Retinal pigment epithelial cell (primary cell): ENCODE data around the gene CADPS2.

Experiments used
- DNase-seq: peaks from one replicate; pipeline ENCODE4 v3.0.0-alpha.2; 2010; ENCODE audit warnings: low read depth
- H3K4me3 ChIP-seq: 2 replicates; pipeline ENCODE4 v1.5.1; 2011; ENCODE audit warnings: mild to moderate bottlenecking, low read length, control low read depth, moderate library complexity
- CTCF ChIP-seq: conservative IDR thresholded peaks from 2 replicates; pipeline ENCODE4 v1.5.1; 2011; ENCODE audit warnings: low read depth, low read length, control low read depth, inconsistent platforms

Gene CADPS2

GRCh38 chr7:122764020-122764419 is 122.2 kb downstream of the CADPS2 start:
- TF ChIP-seq CTCF: no peak
- no peak for DNase-seq
- H3K4me3 ChIP-seq: no peak overlapping the region

GRCh38 chr7:122762071-122762470 is 124.2 kb downstream of the CADPS2 start:
- no peak for DNase-seq
- no peak overlapping the region for H3K4me3 ChIP-seq
- no peak for TF ChIP-seq CTCF

GRCh38 chr7:122758501-122758900 is 127.8 kb downstream of the CADPS2 start:
- H3K4me3 ChIP-seq: no peak overlapping the region
- no peak for TF ChIP-seq CTCF
- DNase-seq: no peak

GRCh38 chr7:122756860-122757259 is 129.4 kb downstream of the CADPS2 start:
- no peak for TF ChIP-seq CTCF
- no peak for DNase-seq
- H3K4me3 ChIP-seq: no peak overlapping the region

- no peak overlapping the region for H3K4me3 ChIP-seq
- no peak for DNase-seq
- TF ChIP-seq CTCF: no peak
Measured at GRCh38 chr7:122755696-122756095, 130.6 kb downstream of the CADPS2 start.

GRCh38 chr7:122752583-122752982 is 133.7 kb downstream of the CADPS2 start:
- no peak overlapping the region for H3K4me3 ChIP-seq
- DNase-seq: no peak
- no peak for TF ChIP-seq CTCF

GRCh38 chr7:122750389-122750788 is 135.9 kb downstream of the CADPS2 start:
- H3K4me3 ChIP-seq: no peak overlapping the region
- DNase-seq: no peak
- no peak for TF ChIP-seq CTCF
